ENCODE results near the gene CDH23.

GRCh38 chr10:71365366-71365765 is 31.4 kb upstream of the CDH23 start:
- TF ChIP-seq, protein P1, sequence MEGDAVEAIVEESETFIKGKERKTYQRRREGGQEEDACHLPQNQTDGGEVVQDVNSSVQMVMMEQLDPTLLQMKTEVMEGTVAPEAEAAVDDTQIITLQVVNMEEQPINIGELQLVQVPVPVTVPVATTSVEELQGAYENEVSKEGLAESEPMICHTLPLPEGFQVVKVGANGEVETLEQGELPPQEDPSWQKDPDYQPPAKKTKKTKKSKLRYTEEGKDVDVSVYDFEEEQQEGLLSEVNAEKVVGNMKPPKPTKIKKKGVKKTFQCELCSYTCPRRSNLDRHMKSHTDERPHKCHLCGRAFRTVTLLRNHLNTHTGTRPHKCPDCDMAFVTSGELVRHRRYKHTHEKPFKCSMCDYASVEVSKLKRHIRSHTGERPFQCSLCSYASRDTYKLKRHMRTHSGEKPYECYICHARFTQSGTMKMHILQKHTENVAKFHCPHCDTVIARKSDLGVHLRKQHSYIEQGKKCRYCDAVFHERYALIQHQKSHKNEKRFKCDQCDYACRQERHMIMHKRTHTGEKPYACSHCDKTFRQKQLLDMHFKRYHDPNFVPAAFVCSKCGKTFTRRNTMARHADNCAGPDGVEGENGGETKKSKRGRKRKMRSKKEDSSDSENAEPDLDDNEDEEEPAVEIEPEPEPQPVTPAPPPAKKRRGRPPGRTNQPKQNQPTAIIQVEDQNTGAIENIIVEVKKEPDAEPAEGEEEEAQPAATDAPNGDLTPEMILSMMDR (IDR thresholded peaks at IDR 0.05), result no peak
- no peak for TF ChIP-seq POLR2A (IDR thresholded peaks at IDR 0.05)
- TF ChIP-seq POLR2AphosphoS5 (IDR thresholded peaks at IDR 0.05), result no peak

Measured in upper lobe of left lung (tissue), 4 donors.